Subcutaneous abdominal adipose tissue (tissue), 5 donors: ENCODE data around the gene AIPL1.
A peak's percentile ranks its signal among the peaks of the same experiment; 100 is the strongest.

Experiments used
- H3K27ac ChIP-seq: one replicate; pipeline ENCODE4 v1.7.0; 2013; ENCODE audit warnings: low read depth, mild to moderate bottlenecking, inconsistent platforms, low read length, moderate library complexity
- H3K27me3 ChIP-seq, 5 donors: one replicate each; pipeline ENCODE4 v1.7.0; 2013; ENCODE audit warnings: low read length in 5 of 5, inconsistent platforms in 1 of 5; ENCODE audit not compliant: control insufficient read depth in 5 of 5, insufficient read depth in 4 of 5
- H3K36me3 ChIP-seq, 5 donors: one replicate each; pipeline ENCODE4 v1.7.0; 2013; ENCODE audit warnings: low read length in 5 of 5; ENCODE audit not compliant: control insufficient read depth in 5 of 5, insufficient read depth in 5 of 5
- H3K4me1 ChIP-seq, 5 donors: one replicate each; pipeline ENCODE4 v1.7.0; 2013; ENCODE audit warnings: low read length in 5 of 5, mild to moderate bottlenecking in 3 of 5, moderate library complexity in 1 of 5; ENCODE audit not compliant: control insufficient read depth in 5 of 5, insufficient read depth in 5 of 5
- H3K4me3 ChIP-seq, 5 donors: one replicate each; pipeline ENCODE4 v1.7.0; 2013; ENCODE audit warnings: low read length in 5 of 5, low read depth in 1 of 5
- H3K9ac ChIP-seq, 5 donors: one replicate each; pipeline ENCODE4 v1.7.0; 2013; ENCODE audit warnings: low read length in 5 of 5, mild to moderate bottlenecking in 4 of 5, moderate library complexity in 3 of 5
- H3K9me3 ChIP-seq, 5 donors: one replicate each; pipeline ENCODE4 v1.7.0; 2013; ENCODE audit warnings: low read length in 5 of 5; ENCODE audit not compliant: control insufficient read depth in 5 of 5
- donor health status: healthy.
- donor health status: healthy.
- donor health status: healthy.
- donor health status: healthy.
- donor health status: healthy.

Gene AIPL1

DNA sequence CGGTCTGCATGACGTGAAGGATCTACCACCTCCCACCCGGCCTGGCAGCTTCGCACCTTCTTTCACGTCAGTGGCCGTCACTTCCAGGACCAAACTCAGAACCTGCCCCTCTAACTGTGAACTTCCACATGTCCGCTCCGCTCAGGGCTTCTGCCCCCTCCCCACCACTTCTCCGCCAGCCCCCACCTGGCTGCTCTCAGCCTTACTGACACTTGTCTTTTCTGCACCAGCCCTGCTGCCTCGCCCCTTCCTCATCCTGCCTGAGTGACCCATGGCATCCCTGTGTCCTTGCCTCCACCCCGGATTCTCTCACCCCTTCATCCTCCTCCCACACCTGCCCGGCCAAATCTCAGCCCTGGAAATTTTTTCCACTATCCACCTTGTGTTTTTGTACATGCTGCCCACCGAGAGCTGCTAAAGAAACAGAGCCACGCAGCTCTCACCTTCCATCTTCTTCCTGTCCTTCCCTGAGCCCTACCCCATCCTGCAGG, 23.6 kb upstream of the AIPL1 start:
- no peaks in the 10 kb centered on the region for H3K36me3 ChIP-seq
- peaks cover 21 to 34% (median 31%) of the 10 kb centered on the region in 5 donors for H3K27me3 ChIP-seq
- H3K4me1 ChIP-seq, result peaks cover 0 to 11% (median 8%) of the 10 kb centered on the region in 5 donors
- no peak overlapping the region for H3K9ac ChIP-seq
- no peak overlapping the region for H3K4me3 ChIP-seq
- no peaks in the 10 kb centered on the region for H3K9me3 ChIP-seq
- H3K27ac ChIP-seq, result no peak overlapping the region

DNA sequence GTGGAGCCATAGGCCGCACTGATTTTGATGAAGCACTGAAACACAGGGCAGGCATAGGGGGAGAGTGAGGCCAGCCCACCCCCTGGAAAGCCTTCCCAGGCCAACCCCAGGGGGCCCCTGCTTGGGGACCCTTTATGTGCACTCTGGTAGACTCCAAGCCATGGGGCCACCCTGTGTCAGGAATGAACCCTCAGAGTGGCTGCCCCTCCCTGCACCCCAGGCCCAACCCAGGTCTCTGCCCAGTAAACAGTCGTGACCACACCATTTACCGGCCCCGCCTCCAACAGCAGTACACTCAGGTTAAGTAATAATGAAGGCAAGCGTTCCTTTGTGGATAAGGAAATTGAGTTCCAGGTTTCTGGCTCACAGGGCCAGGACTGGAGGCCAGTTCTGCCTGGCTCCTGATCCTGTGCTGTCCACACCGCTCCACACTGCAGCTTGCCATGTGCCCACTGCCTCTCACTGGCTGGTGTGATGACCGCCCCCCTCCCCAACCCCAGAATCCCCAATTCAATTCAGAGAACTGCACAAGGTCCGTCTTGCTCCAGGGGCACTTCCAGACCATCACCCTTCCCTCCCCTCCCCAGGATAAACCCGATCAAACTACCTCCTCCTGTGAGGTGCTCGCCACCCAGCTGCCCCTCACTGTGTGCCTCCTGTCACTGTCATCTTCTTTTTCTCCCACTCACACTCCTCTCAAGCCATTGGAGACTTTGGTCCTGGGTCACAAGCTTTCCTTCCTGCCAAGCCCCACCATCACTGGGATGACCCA, 23.0 kb upstream of the AIPL1 start:
- Histone ChIP-seq H3K4me1 (peaks cover 0 to 11% (median 8%) of the 10 kb centered on the region in 5 donors), H3K36me3 (no peaks in the 10 kb centered on the region), H3K27me3 (peaks cover 21 to 35% (median 31%) of the 10 kb centered on the region in 5 donors), H3K9ac (no peak overlapping the region), H3K27ac (no peak overlapping the region), H3K9me3 (no peaks in the 10 kb centered on the region), H3K4me3 (no peak overlapping the region)

DNA sequence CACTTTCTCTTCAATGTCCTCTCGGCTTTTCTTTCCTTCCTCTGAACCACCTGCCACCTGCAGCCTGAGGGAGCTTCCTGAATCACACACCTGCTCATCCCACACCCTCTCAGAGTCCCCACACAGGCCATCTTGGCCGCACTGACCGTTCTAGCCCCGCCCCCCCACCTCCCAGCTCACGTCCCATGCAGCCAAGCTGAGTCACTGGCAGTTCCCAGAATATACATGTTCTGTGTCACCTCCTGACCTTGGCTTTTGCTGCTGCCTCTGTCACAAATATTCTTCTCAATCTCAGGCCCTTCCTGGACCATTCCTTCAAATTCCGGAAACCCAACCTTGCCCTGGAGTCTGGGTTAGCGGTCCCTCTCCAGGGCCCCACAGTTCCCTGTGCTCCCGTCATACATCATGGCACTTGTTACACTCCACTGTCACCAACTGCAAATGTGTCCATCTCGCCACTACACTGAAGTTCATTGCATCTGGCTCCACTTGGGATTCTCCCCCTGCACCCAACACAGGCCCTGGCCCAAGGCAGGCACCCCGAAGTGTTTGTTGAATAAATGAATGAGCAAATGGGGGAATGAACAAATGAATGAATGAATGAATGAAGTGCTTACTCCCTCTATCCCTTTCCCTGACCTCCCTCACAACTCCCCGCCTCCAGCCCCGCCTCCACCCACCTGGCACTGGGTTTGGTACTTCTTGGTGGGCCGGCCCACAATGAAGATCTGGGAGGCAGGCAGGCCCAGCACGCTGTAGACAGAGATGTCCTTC, 22.2 kb upstream of the AIPL1 start:
- no peak overlapping the region for H3K9ac ChIP-seq
- no peak overlapping the region for H3K4me3 ChIP-seq
- peaks cover 21 to 35% (median 29%) of the 10 kb centered on the region in 5 donors for H3K27me3 ChIP-seq
- H3K36me3 ChIP-seq, result no peaks in the 10 kb centered on the region
- H3K4me1 ChIP-seq, result peaks cover 0 to 11% (median 8%) of the 10 kb centered on the region in 5 donors
- no peak overlapping the region for H3K27ac ChIP-seq
- H3K9me3 ChIP-seq, result no peaks in the 10 kb centered on the region

DNA sequence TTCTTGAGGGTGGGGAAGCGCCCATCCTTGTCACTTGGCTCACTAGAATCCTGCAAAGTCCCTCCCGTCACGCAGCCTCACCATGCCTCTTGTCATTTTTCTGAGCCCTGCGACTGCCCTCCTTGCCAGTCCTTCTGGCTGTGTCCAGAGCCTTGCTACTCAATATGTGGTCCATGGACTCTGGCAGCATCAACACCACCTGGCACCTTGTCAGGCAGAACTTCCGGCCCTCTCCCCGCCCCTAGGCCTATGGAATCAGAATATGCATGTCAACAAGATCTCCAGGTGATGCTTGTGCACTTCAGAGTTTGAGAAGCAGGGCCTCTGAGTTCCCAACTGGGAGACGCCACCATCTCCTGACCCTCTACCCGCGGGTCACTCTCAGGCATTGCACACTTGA, 21.4 kb upstream of the AIPL1 start:
- Histone ChIP-seq H3K27ac (no peak overlapping the region), H3K36me3 (no peaks in the 10 kb centered on the region)

DNA sequence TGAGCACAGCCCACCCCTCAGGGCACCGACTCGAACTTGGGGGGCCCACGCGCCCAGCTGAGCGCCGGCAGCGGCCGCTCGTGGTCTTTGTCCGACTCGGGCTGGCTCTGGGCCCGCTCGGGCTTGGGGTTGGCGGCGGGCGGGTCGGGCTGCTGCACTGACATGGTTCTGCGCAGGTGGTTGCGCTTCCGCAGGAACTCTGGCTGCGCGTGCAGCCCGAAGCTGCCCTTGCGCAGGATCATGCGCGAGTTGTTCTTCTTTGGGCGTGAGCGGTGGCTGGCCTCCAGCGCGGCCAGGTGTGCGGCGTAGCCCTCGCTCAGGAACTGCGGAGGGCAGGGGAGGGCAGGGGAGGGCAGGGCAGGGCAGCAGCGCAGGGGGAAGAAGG, 20.4 kb upstream of the AIPL1 start:
- no peaks in the 10 kb centered on the region for H3K9me3 ChIP-seq
- H3K9ac ChIP-seq, result no peak overlapping the region
- H3K4me1 ChIP-seq, result peaks cover 0 to 11% (median 8%) of the 10 kb centered on the region in 5 donors
- H3K27ac ChIP-seq, result no peak overlapping the region
- peaks cover 21 to 35% (median 29%) of the 10 kb centered on the region in 5 donors for H3K27me3 ChIP-seq
- H3K36me3 ChIP-seq, result no peaks in the 10 kb centered on the region
- peak overlapping the region in 3 of 5 donors; percentile 34 to 52 (median 38) for H3K4me3 ChIP-seq

More for the DNA sequence above, 21.4 kb upstream of the AIPL1 start:
- Histone ChIP-seq H3K27me3 (peaks cover 21 to 35% (median 29%) of the 10 kb centered on the region in 5 donors), H3K4me1 (peaks cover 0 to 11% (median 8%) of the 10 kb centered on the region in 5 donors), H3K9ac (no peak overlapping the region), H3K9me3 (no peaks in the 10 kb centered on the region), H3K4me3 (no peak overlapping the region)

DNA sequence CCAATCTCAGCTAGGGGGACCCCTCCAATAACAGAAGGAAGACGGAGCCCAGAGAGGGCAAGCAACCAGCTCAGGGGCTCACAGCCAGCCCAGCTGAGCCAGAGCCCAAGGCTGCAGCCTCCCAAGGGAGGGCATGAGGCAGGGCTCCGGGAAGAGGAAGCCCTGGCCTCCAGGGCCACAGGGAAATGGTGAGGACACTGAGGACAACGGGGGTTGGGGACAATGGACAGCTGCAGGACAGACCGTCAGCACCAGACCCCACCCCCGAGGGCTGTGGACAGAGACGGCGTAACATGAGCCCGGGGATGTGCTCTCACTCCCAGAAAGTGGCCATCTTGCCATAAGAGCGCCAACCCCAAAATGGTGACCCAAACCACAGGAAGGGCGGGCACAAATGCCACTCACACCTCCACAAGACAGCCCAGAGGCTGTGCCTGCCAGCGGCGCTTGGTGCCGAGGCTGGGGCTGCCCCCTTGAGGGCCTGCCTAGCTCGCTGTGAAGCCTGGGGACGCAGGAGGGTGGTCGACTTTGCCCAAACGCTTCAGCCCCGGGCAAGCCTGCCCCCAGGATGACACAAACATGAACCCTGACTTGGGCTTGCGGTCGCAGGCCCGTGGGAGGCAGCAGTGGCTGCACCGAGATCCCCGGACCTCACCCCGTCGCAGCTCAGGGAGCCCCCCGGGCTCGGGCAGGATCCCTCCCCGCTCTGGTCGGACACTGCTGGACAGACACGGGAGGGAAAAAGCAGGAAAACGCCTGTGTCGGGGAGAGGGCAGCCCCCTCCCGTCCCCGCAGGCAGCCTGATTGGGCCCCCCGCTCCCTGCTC, 19.8 kb upstream of the AIPL1 start:
- Histone ChIP-seq H3K27ac (no peak overlapping the region), H3K4me1 (peaks cover 0 to 11% (median 8%) of the 10 kb centered on the region in 5 donors), H3K4me3 (peak overlapping the region in 3 of 5 donors; percentile 34 to 52 (median 38)), H3K9me3 (no peaks in the 10 kb centered on the region), H3K27me3 (peaks cover 20 to 35% (median 25%) of the 10 kb centered on the region in 5 donors), H3K9ac (no peak overlapping the region), H3K36me3 (no peaks in the 10 kb centered on the region)

DNA sequence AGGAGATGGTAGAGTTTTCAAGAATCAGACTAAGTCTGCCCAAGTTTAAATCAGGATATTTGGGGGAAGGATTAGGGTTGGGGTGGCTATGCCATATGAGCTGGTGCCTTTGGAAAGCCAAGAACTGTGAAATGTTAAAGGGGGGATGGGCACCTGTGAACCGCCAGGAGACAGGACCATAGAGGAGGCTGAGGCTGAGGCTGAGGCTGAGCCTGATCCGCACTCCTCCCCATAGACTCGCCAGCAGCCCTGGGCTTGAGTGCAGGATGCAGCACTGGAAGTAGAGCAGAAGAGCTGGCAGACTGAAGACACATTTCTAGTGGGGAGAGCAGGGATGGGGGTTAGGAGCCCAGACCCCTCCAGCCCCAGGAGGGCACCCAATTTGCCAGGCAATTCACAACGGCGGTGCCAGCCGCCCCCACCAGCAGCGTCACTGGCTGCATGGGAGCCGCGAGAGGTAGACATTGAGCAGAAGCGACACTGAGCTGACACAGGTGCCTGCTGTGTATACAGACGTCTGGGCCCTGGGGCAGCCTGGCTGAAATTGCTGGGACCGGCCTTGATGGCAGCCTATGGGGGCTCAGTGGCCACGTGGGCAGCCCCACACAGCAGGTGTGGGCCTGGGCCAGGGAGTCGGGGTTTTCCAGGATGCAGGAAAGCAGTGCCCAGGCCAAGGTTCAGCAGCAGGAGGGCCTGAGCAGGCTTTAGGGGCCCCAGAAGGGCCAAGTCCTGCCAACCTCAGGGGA, 18.5 kb upstream of the AIPL1 start:
- Histone ChIP-seq H3K36me3 (no peaks in the 10 kb centered on the region), H3K27ac (no peak overlapping the region), H3K9ac (no peak overlapping the region), H3K4me3 (no peak overlapping the region), H3K27me3 (peaks cover 12 to 26% (median 19%) of the 10 kb centered on the region in 5 donors), H3K4me1 (peaks cover 0 to 11% (median 8%) of the 10 kb centered on the region in 5 donors), H3K9me3 (no peaks in the 10 kb centered on the region)

DNA sequence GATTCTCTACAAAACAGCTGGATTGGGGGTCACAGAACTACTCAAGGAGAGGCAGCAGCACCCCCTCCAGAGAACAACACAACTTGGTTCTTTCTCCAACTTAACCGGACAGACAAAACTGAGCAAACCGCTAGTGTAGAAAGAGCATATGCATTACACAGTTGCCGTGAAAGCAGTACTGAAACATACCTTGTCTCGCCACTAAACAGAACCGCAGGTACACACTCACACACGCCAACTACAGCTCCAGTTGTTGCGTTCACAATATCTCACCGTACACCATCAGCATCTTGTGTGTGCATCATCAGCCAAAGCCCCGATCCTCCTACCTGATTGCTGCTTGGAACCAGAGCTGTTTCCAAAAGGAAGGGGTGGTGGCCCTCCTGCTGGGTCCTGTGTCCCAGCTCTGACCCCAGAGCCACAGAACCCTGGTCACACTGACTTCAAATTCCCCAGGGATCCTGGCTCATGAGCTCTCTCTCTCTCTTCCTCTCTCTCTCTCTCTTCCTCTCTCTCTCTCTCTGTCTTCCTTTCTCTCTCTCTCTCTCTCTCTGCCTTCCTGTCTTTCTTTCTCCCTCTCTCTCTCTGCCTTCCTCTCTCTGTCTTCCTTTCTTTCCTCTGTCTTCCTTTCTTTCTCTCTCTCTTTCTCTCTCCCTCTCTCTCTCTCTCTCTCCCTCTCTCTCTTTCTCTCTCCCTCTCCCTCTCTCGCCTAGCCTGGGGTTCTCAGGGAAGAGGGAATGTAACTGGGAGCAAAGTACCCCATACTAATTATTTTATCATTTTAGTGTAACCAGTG, 17.7 kb upstream of the AIPL1 start:
- Histone ChIP-seq H3K36me3 (no peaks in the 10 kb centered on the region), H3K27ac (no peak overlapping the region), H3K9ac (no peak overlapping the region), H3K9me3 (no peaks in the 10 kb centered on the region), H3K27me3 (peaks cover 12 to 22% (median 17%) of the 10 kb centered on the region in 5 donors), H3K4me3 (no peak overlapping the region), H3K4me1 (peaks cover 0 to 11% (median 8%) of the 10 kb centered on the region in 5 donors)
